HG03571 (cell line): ENCODE measurements around the gene CHD5.

Experiments
- ATAC-seq: cut with Tn5 transposase; IDR thresholded peaks from one replicate; pipeline ENCODE4 v1.9.1; 2021; ENCODE audit not compliant: unreplicated experiment

CHD5 gene

DNA sequence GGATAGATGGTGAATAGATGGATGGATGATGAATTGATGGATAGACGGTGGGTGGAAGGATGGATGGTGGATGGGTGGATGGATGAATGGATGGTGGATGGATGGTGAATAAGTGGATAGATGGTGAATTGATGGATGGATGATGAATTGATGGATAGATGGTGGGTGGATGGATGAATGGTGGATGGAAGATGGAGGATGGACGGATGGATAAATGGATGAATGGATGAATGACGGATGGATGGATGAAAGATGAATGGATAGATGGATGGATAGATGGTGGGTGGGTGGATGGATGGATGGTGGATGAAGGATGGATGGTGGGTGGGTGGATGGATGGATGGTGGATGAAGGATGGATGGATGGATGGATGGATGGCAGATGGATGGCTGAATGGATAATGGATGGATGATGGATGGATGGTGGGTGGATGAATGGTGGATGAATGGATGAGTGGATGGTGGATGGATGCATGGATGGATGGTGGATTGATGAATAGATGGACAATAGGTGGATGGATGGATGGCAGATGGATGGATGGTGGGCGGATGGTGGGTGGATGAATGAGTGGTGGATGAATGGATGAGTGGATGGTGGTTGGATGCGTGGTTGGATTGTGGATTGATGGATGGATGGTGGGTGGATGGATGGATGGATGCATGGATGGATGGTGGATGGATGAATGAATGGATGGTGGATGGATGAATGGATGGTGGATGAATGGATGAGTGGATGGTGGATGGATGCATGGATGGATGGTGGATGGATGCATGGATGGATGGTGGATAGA, 5.3 kb downstream of the CHD5 start:
- no peak for ATAC-seq

DNA sequence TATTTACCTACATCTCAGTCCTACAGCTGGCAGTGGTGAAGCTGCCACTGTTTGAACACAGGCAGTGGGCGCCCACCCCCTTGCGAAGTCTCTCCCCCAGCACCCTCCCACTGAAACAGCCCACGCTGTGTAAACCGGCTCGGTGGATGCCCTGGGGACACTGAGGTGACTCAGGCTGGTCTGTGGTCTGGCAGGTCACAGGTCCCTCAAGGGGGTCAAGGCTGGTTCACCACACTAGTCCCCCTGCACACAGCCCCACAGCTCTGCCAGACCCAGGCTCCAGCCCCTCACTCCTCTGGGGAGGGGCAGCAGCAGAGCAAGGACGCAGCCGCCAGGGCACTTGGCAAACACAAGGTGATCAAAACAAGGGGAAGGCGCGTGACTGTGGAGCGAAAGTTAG, 7.6 kb downstream of the CHD5 start:
- no peak for ATAC-seq

DNA sequence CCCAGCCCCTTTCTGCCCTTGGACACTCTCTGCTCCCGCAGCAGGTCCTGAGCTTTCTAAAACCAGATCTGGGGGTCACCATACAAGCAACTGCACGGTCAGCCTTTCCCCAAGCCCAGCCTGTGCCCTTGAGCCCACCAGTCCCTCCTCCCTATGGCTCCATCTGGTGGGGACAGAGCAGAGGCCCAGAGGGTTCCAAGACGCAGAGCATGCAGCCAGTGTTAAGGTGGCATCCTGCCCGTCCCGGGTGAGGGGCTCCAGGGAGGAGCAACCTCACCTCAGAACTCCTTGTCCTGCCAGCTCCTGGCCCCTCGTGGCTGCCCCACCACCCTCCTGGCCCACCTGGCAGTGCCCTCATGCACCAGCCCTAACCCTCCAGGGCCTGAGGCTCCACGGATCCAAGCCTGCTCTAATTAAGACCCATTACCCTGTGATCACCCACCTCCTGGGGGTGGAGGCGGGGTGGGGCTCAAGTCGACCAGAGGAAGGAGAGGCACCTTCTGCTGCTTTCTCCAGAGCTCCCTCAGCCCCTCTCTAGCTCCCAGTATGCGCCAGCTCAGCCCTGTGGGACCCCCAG, 8.5 kb downstream of the CHD5 start:
- no peak for ATAC-seq

DNA sequence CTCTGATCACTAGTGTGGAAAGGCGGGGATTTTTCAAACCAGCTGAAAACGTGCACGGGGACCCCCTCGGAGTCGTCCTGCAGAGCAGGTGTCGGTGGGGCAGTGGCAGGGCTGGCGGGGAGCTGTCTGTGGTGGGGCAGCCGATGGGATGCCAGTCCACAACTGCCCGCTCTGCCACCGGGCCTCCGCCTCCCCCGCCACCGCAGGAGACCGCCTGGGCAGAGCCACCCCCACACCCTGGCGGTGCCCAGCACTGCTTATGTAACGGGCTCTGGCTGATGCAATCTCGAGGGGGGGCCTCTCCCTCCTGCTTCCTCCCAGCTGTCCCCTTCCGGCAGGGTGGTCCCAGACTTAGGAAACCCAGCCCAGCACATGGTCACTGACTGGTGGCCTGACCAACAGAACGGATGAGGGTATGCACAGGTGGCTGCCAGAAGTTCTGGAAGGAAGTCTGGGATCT, 9.3 kb downstream of the CHD5 start:
- ATAC-seq, result no peak

DNA sequence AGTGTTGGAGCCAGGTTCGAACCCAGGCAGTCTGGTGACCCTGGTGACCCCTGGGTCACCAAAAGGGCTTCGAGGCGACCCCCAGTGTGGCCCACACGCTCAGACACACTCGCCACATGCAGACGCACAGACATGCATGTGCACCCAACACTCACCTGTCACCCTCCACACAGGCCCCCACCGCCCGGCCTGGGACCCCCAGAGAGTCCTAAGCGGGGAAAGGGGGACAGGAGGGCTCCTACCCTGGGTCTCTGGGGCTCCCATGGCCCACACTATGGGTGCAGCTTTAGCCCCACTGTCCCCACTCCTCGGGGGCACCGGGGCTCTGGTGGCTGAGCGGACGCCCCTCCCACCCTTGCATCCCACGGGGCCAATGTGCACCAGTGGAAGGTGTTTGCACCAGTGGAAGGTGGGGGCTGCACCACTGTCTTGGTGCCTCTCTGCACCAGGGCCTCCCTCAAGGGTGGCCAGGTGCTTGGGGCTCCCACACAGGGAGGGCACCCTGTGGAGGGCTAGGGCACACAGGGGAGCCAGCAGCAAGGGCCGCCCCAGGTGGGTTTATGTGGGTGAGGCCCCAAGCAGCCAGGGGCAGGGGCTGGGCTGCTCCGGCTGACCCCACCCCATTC, 9.9 kb downstream of the CHD5 start:
- no peak for ATAC-seq

DNA sequence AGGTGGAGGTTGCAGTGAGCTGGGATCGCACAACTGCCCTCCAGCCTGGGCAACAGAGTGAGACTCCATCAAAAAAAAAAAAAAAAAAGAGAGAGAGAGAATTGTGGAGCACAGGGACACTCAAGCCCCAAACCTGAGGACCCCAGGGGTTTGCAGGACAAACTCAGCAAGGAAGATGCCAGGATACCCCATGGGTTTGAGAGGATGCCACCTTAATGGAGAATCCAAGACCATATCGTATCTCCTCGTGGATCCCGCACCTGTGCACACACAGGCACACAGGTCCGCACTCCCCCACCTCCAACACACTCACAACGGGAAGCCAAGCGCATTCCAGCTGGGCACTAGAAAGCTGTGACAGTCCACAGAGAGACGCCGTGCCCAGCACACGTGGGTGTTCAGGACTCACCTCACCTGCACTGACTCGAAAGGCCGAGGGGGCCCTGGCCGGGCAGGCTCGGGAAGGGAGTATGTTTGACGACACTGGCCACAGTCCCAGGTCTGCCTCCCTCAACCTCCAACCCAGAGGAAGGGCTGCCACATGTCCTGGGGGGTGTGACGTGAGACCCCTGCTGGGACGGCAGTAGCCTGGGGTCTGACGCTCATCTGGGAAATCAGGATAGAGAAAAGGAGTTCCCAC, 11.1 kb downstream of the CHD5 start:
- no peak for ATAC-seq

DNA sequence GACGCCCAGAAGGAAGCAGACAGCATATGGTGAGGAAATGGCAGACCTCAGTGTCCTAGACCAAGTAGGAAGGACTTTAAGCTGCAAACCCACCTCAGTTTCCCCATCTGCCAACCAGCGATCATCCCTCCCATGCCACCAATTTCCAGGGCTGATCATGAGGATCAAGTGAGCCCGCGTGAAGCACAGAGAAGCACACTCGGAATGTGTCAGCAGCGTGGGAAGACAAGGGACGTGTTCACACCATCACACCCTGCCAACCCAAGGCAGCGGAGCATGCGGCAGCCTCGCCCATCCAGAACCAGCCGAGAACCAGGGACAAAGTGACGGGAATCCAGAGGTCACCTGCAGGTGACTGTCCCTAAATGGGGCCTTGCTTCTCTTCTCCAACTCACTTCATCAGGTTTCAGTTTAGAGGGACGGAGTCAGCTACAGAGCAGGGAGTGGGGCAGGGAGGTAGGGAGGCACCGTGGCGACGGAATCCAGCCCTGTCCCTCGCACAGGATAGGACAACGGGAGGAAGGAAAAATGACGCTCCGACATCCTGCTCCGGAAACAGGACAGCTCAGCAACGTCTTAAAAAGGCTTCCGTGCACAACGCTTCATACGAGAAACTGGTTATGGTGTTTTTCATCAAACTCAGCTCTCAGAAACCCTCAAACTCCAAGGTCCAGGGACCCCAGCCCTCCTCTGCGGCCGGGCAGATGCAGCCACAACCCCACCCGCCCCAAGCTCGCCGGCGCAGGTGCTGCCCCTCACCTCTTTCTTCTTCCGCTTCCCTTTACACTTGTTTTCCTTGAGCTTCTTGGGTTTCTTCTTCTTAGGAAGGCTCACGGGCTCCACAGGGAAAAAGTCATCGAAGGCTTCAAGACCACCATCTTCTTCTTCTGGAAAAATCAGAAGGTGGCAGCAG, 12.5 kb downstream of the CHD5 start:
- no peak for ATAC-seq

DNA sequence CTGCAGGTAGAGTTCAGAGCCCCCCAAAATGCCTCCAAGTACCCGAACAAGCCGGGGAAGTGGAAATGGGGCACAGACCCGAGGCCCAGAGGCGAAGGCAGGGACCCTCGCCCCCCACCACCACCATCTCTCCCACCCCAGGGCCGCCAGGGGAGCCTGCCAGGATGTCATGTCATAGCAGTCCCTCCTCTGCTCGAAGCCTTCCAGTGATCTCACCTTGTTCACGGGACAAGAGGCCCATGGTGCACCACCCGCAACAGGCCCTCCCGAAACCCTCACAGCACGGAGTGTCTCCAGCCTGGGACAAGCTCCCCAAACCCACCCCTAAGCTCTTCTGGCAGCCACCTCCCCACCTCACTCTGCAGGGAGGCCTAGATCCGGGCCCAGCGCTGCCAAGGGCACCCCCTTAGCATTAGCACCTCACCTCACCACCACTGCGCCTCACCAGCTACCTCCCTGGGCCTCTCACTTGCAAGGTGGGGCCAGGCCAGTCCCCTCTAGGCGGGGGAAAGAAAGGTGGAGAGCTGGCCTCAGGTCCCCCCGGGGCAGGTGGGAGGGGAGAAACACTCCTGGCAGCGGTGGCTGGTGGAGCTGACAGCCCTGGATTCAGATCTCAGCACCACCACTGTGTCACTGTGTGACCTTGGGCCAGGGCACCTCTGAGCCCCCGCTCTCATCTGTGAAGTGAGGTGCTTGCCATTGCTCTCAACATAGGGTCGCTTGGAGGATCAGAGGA, 13.3 kb downstream of the CHD5 start:
- no peak for ATAC-seq

DNA sequence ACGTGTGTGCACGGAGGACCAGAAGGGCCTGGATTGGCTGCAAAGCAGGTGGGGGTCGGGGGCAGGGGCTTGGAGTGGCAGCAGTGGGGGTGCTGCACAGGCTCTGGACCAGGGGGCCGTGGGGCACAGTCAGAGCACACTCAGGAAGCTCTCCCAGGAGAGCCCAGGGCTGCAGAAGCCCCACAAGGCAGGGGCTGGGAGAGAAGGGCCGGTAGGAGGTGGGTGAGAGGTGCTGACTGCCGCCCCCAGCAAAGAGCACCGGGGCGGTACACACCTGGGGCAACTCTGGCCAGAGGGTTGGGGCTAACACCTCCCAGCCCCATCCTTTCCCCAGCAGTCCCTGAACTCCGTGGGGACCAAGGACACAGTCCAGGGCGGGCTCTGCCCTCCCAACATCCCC, 13.9 kb downstream of the CHD5 start:
- ATAC-seq, result no peak

DNA sequence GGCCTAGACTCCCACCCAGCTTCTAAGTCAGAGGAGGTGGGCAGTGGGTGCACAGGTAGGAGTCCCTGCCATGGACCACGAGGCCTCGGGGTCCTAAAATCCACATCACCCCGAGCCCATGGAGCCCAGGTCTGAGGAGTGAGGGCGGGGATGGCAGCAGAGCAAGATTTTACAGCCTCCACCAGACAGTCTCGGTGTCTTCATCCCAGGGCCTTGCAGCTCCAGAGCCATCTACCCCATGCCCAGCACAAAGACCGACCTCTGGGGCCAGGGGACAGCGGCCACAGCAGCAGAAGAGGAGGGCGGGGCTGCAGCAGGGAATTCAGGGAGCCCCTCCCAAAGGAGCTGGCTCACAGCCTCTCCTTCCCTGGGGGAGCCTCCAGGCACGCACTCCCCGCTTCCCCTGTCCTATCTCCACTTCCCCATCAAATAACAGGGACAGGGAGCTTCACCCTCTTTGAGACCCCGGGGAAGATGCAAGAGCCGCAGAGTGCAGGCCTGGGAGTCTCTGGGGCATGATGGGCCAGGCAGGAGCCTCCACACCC, 14.6 kb downstream of the CHD5 start:
- no peak for ATAC-seq

DNA sequence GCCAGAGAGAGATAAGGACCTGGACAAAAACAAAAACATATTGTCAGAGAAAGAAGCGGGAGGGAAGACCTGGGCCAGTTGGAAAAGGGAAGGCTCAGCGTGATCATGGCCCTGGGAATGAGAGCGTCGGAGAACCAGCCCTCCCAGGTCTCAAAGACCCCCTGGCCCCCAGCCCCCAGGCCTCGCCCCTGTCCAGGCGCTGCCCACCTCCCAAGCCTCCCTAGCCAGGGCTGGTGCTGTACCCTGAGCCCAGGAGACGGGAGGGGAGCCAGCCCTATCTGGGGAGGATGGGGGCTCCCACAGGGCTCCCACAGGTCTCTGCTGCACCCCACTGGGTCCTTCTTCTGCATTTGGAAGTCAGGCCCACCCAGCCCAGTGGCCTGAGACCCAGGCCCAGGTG, 15.1 kb downstream of the CHD5 start:
- no peak for ATAC-seq

DNA sequence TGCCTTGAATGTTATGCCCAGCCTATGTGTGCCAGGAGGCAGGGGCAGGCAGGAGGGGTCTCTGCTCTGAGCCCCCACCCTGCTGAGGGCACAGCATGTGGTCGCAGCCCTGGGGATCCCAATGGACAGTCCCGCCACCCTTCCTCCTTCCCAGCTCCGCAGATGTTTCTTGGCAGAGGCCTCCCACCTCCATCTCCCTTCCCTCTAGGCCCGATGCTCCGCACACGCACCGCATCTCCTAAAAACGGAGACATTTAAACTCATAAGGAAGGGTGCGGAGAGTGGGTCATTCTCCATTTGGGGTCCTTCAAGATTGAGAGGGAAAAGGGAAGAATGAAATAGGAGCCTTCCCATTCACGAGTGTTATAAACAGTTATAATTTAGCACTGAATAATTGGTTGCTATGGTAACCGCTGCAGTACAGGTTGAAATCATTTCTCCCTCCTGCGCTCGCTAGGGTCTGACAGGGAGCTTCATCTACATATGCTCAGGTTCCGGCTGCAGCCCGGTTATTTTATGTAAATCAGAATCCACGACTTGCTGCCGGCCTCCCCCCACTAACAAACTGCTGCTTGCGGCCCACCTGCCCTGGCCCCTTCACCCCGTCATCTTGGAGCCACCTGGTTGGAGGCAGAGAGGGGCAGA, 16.0 kb downstream of the CHD5 start:
- ATAC-seq, result no peak

DNA sequence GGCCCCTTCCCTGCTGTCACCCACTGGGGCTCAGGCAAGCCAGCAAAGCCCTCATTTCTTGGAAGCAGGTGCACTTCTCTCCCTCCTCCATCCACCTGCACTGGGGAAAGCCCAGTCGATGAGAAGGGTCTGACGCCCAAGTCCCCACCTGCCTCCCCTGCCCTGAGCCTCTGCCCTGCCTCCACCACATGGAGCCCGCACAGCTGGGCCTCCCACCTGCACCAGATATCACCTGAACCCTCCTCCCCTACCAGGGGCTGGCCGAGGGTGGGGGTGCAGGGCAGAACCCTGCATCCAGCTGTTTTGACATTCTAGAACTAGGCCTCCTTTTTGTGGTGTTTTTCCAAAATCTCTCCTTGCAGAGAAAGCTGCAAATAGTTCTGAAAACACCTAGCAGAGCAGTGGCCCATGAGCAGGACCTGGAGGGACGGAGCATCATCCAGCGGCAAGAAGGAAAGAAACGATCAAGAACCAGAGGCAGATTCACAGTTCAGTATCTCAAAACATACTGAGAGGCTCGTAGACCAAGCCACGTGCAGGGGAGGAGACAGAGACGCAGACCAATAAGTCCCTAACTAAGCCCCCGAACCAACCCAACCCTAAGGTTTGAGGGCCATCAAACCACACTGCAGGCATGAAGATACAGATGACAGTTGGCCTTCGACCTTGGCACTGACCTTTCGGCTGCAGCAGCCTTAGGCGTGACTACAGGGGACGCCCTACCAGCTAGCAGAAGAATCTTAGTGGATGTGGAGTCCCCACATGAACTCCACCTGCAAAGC, 16.7 kb downstream of the CHD5 start:
- no peak for ATAC-seq

DNA sequence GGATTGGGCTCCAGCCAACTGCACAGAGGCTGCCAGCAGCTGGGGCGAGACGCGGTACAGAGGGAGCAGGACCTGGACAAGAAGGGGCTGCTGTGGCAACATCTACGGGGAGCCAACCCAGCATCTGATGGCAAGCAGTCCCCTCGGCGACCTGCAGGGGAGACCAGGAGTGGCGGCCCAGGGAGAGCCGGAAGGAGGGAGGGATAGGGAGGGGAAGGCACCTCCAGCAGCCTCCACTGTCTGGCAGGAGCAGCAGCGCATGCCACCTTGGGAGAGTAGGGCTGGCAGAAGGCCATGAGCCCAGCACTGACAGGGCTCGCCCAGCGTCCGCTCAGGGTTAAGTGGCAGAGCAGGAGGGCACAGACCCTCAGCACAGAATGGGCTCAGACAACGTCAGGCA, 17.3 kb downstream of the CHD5 start:
- ATAC-seq, result no peak

DNA sequence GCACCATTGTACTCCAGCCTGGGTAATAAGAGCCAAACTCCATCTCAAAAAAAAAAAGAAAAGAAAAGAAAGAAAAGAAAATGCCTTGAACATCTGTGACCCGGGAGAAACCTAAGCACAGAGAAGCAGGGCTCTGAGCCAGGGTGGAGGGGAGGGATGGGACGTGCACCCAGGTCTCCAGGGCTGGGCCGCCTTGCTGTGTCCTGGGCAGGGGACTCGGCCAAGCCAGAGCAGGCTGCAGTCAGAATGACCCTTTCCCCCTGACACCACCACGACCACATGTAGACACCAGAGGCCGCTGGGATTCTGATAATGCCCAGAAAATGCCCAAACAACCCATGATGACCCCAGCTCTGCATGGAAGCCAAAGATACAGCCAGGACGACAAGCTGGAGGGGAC, 17.8 kb downstream of the CHD5 start:
- no peak for ATAC-seq

DNA sequence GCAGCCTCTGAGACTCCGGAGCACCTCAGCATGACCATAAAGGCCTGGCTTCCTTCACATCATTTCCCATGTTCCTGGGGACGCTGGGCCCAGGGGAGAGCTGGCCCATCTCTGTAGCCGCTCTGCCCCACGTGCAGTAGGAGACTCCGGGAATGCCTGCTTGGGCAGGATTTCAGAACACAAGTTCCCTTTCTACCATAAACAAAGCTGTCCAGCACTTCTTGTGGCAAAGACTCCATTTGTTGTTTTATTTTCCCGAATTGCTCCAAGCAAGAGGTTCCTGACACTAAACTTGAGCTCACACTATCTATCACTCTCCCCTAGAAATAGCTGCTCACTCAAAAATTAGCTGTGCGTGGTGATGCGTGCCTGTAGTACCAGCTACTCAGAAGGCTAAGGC, 21.9 kb downstream of the CHD5 start:
- no peak for ATAC-seq

DNA sequence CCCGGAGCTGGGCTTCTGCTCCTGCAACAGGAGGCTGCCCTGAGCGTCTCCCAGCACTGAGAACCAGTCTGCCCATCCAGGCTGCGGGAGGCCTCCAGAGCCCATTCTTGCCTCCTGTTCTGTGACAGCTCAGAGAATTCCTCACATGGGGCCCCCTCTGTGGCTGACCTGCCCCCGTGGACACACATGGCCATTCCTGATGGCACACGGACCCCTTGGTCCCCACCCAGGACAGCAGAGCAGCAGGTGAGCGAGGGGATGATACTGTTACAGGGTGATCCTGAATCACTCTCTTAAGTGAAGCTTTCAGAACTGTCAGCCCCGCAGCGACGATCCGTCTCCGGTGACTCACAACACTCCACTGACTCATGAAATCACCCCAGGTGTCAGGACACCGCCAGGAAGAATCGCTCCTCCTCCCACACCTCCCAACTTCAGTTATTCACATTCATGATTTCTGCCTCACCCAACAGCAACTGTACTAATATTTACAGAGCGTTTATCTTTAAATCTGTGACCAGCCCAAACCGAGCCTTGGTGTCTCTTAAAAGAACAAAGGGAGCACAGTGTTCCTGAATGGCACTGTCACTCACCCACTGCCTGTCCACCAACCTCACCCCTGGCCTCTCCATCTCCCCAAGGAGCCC, 22.5 kb downstream of the CHD5 start:
- no peak for ATAC-seq

DNA sequence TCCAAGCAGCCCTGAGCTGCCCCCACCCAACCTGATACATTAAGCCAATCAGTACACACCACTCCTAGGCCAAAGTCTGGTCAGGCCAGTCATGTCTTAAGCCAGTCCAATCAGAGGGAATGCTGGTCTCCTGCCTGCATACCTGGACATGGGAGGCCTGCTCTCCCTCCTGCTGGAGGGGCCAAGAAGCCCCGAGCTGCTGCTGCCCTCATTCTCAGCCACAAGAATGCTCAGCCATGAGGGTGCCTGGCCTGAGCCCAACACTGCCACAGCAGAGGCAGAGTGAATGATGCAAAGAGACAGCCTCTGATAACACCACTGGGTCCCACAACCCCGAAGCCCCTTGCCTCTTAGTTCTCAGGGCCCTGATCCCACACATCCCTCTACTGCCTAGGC, 23.0 kb downstream of the CHD5 start:
- no peak for ATAC-seq
